Measurements from ENCODE around the gene CNOT8. TPM values are rescaled to one million over a fixed set of nuclear protein-coding genes. Genes with fewer than 3 reads are reported as not detected.
"Not testable (repeated sequence)": the region's sequence is repeated elsewhere in the genome, so short reads cannot be mapped to it uniquely, and the experiment has no call there.

CNOT8 gene
- total RNA-seq, 1 experiment from 2014 or later = 57.9 TPM

DNA sequence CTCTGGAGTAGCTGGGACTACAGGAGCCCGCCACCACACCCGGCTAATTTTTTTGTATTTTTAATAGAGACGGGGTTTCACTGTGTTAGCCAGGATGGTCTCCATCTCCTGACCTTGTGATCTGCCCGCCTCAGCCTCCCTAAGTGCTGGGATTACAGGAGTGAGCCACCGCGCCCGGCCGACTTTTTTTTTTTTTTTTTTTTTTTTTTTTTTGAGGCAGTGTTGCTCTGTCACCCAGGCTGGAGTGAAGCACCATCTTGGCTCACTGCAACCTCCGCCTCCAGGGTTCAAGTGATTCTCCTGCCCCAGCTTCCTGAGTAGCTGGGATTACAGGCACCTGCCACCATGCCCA is 22.8 kb upstream of the CNOT8 start:
- not testable (repeated sequence) for DNase-seq (ENCODE audit: low spot score)

DNA sequence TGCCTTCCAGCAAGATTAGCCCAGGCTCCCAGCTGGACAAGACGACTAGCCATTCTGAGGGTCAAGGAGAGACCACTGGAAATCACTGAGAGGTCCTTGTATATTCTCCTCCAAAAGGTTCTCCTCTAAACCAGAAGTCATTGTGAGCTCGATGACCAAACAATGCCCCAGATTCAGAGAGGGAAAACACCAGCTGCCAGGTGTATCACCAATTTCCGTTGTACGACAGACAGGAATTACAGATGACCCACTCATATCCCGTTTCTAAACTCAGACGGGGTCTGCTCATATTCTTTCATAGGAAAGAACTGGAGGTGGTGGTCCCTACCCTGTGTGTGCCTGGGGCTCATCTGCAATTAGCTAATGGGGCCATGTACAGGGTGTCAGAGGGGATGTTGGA is 22.2 kb upstream of the CNOT8 start:
- DNase-seq (ENCODE audit: low spot score) = no peak

DNA sequence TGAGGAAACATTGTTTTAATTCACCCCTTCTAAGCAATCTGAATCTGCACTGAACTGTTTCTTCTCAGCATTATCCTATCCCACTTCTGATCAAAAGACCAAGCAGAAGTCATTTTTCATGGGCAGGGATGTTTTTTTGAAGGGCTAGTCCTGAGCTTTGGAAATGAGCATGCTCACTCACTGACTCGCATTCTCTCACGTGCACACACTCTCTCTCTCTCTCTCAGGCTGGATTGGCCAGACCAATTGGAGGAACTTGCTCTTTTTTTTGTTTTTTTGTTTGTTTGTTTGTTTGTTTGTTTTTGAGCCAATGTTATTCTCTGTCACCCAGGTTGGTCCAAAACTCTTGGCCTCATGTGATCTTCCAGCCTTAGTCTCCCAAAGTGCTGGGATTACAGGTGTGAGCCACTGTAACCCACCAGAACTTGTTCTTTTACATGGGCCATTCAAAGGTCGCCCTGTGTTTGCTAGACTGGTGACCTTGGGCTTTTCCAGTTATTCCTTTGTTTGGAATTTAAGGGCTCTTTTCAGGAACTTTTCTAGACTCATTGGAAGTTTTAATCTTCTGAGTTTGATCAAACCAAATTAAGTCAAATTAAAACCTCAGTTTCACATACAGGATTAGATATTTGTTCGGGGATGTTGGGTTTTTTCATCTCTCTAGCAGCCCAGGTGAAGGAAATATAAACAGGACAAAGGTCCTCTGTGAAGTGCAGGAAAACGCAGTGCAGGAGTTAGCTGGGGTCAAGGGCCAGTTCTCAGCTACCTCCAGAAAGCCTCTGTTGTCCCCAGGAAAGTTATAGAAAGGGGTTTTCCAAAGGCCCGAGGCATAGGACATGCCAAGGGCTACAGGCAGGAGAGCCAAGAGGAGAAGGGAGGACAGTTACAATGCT is 21.2 kb upstream of the CNOT8 start:
- DNase-seq (ENCODE audit: low spot score) = no peak

DNA sequence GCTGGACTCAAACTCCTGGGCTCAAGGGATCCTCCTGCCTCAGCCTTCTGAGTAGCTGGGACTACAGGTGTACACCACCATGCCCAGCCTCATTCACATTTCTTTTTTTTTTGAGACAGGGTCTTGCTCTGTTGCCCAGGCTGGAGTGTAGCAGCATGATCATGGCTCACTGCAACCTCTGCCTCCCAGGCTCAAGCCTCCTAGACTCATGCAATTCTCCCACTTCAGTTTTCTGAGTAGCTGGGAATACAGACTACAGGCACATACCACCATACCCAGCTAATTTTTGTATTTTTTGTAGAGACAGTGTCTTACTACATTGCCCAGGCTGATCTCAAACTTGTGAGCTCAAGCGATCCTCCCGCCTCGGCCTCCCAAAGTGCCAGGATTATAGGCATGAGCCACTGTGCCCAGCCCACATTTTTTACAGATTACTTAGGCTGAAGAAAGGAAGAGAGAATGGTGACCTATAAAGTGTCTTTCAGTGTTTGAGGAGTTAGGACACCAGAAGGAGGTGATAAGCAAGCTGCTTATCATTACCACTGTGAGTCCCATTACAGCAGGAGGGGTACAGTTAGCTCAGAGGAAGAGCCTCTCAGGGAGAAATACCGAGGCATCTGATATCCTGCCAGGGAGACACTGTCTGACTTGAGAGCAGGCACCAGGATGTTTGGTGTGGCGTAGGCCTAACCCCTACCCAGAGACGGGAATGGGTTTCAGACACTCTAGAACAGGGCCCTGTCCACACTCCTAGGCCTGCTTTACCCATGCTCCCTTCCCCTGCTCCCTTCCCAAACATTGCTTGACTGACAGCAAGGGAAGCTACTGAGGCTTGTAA is 17.8 kb upstream of the CNOT8 start:
- no peak for DNase-seq (ENCODE audit: low spot score)

DNA sequence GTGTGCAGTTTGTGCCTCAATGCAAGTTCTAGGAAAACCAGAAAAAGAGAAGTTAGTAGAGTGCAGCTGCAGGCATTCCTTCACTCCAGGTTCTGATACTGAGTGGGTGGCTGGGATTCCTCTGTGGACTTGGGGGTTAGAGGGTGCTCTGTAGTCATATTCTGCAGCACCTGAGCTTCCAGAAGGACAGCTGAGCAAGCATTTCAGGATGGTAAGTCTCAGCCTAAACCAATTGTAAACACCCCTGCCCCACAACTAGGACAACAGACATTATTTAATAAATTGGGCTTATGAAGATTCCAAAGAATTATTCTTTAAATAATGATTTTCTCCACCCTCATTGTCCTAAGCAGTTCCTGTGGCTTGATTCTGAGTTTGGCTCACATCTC is 17.2 kb upstream of the CNOT8 start:
- no peak for DNase-seq (ENCODE audit: low spot score)

DNA sequence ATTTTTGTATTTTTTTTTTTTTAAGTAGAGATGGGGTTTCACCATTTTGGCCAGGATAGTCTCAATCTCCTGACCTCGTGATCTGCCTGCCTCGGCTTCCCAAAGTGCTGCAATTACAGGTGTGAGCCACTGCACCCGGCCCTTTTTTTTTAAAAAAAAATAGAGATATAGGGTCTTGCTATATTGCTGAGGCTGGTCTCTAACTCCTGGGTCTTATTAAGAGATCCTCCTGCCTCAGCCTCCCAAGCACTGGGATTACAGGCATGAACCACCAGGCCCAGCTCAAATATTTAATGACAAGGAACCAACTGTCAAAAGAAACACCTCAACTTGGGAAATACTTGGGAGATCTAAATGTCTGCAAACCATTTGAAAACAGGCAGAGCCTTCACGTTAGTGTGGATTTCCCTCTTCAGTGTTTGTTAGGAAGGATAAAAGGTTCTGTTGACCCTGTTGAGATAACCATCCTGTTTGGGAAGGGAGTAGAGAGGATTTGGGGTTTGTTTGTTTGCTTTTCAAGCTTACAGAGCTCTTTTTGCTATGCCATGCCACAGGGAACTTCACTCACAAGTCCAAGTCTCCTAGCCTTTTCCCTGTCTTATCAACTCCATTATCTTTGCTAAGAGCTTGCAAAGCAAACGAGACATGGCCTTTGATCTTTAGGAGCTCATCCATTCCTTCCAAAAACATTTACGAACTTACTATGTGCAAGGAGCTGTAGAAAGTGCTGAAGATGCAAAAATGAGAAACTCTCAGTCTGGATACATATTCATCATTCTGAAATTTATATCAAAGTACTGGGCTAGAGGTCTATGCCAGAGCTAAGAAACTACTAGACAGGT is 15.5 kb upstream of the CNOT8 start:
- DNase-seq (ENCODE audit: low spot score) = no peak

DNA sequence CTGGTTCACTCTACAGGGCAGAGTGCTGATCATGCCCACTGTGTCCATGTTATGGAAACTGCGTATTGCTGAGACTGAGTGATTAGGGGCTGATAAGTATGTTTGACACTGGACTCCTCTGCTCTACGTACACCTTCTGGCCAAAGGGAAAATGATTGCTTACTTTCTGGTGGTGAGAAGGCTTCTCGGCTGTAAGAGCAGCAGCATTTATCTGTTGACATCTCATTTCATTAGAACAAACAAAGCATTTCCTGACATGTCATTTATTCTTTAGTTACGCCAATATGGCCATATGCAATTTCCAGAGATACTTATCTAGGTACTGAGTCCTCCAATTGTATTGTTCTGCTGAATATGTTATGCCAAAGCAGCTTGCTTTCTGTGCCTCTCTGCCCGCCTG is 13.6 kb upstream of the CNOT8 start:
- no peak for DNase-seq (ENCODE audit: low spot score)

DNA sequence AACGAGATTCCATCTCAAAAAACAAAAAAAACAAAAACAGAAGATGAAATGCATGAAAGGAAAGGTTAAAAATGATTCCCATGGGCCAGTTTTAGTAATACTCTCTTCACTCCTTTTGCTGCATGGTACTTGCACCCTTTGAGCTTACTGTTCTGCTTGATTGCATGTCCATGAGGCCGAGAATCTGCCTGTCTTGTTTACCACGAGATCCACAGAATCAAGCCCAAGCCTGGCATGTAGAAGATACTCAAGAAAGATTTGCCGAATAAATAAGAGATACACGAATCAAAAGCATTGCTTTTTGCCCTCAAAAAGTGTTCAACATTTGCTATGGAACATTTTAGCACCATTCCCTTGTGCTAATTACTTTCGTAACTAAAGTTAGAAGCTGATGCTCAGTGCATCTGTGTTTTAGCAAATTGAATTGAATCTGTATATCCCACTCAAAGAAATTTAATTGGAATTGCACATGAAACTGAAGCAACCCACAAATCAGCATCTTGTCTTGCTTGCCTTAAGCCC is 9.1 kb upstream of the CNOT8 start:
- DNase-seq (ENCODE audit: low spot score) = no peak

DNA sequence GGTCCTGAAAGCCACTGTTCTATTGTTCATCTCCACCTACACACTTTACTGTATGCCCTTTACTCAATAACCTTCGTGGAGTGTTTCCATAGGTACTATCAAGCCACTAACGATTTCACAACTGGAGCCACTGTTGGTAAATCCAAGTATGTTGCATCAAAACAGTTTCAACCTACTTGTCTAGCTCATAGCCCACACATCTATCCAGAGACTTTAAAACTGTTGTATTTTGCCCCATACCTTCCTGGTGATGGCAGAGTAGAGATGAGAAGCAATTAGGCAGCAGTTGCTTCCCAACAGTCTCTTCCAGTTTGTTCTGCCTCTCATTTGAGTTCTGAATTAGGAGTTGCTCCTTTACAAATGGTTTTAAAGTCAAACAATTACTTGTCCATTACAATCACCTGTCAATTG is 8.6 kb upstream of the CNOT8 start:
- DNase-seq (ENCODE audit: low spot score) = no peak

DNA sequence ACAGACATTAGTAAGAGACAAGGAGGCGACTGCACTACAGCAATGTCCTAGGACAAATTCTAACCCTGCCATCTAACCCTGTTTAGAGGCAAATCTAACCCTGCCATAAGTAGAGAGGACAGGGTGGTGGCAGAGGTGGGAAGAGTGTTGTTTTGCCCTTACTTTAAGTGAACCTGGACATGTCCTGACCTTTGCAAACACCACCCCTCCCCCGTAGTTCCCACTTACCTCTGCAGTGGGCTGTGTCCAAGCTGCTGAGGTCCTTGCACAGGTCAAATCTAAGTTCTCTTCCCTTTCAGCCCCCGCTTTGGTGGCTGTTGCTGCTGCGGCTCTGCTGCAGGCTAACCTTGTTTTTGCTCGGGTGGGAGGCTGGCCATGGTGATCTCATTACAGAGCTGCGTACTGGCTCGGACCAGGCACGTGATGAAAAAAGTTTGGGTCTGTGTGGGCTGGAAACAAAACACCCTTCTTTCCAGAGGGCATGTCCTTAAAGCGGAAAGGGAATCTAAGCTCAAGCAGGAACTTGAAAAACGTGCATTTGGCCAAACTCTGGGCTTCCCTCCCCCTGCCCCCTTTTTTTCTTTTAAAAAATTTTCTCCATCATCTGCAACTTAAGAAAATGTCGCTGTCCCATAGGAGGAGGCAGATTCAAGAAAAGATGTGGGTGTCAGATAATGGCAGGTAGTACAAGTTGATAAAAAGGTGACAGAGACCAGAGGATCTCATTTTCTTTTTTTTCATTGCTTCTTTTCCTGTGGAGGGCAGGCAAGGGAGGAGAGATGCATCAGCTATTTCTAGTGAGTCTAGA is 8.0 kb upstream of the CNOT8 start, which contains the start of gene FAXDC2:
Gene FAXDC2 (minus strand): TSS at position 349 of the 808 bp plus-strand sequence. CDS start 12,425 bp downstream, outside the sequence.
- peak; percentile 43 for DNase-seq (ENCODE audit: low spot score)

DNA sequence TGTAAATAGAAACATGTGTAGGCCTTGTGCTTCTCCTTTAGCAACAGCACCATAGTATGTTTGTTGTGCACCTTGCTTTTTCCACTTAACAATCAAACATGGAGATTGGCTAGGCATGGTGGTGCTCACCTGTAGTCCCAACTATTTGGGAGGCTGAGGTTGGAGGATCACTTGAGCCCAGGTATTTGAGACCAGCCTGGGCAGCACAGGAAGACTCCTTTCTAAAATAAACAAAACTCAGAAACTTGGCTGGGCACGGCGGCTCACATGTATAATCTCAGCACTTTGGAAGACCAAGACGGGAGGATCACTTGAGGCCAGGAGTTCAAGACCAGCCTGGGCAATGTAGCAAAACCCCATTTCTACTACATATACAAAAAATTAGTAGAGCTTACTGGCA is 7.1 kb upstream of the CNOT8 start:
- no peak for DNase-seq (ENCODE audit: low spot score)

DNA sequence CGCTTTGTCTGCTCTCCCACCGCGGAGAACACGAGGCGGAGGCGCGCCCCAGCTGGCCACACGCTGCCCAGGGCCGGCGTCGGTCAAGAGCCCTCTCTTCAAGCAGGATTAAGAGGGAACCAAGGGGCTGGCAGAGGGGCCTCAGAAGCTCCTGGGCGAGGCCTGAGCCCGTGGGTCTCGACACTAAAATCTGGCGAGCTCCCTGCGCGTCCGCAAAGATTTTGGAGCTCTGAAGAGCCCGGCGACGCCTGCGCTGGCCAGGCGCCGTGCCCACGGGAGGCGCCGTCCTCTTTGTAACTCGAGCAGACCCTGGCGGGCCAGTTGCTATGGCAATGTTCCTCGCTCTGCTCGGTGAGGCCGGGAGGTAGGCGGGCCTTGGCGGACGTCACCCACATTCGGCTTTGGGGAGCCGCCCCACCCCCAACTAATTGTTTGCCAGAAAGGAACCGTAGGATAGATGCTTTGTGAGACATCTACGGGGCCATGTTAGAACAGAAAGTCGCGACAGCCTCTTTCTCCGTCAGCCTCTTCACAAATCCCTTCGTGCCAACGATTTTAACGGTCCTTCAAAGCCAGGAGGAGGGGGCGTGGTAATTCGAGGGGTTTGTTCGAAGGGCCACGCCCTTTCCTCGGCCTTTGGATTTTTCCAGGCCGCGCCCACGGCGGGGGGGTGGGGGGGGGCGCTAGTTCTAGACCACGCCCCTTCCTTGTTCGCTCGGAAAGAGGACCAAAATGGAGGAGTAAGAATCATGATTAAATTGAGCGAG is 714 bp upstream of the CNOT8 start:
- DNase-seq (ENCODE audit: low spot score) = peak; percentile 96

DNA sequence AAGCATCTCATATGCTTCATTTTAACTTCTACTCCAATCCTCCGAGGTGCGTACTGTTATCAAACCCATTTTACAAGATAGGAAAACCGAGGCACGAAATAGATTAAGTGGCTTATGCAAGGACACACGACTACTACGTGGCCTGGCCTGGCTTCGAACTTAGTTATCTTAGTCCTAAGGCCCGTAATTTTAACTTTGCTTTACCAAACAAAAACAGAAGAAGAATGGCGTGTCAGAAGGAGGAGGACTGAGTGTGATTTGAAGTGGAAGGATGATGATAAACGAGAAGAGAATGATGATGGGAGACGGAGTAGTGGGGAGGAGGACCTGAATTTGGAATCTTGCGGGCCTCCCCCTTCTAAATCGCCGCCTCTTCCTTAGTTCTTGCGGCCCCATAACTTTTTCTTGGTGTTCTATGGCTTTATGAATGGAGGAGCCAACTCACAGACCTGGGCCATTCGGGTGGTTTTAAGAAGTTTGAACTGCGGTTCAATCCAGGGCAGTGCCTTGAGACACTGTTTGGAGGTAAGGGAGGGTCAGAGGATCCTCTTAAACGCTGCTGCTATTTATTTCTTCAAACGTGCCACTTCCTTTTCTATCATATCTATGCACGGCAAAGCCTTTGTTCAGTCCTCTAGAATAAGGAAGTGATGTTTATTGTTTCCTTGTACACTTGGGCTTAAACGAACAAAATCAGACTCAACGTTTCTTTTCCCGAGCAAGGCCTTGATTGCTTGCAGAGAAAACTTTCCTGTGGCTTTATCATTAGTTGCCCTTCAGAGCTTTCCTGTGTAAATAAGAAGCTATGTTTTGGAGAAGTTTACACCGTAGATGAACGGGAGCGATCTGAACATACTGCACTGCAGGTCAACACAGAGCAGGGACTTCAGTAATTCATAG is 795 bp downstream of the CNOT8 start:
- DNase-seq (ENCODE audit: low spot score) = no peak

DNA sequence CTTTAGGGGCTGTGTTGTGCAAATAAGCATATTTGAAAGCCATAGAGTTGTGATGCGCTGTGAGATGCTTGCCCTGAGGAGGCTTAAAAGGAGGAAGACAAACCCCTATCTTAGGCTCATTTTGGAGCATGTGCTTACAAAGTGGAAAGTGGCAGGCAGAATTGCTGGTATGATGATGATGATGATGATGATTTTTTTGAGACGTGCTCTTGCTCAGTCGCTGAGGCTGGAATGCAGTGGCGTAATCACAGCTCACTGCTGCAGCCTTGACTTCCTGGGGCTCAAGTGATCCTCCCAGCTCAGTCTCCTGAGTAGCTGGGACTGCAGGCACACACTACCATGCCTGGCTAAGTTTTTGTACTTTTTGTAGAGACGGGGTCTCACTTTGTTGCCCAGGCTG is 1.7 kb downstream of the CNOT8 start:
- no peak for DNase-seq (ENCODE audit: low spot score)

DNA sequence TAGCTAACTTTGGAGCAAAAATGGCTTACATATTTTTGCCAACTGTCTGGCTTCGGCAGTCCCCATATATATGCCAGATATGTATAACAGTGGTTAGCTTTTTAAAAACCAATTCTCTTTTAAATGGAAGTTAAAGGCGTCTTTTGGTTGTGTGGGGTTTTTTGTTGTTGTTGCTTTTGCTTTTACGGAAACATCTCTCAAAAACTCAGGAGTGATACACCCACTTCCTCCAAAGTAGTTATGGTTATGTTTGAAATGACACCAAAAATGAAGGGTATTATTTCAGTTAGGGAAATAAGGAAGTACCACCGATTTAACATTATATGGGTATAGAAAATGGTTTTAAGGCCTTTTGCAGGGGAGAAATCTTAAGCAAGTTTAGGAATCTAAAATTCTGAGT is 2.3 kb downstream of the CNOT8 start:
- DNase-seq (ENCODE audit: low spot score) = no peak

DNA sequence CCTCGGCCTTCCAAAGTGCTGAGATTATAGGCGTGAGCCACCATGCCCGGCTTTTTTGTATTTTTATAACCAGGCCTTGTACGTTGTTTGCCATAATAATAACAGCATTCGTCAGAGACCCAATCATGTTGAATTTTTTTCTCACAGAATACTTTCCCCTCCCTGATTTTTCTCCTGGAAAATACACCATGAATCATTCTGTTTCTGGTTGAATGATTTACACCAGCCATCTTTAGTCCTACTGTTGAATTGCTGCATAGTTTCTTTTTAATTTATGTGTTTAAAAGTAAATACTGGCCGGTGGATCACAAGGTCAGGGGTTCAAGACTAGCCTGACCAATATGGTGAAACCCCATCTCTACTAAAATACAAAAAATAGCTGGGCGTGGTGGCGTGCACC is 3.5 kb downstream of the CNOT8 start:
- DNase-seq (ENCODE audit: low spot score) = no peak

DNA sequence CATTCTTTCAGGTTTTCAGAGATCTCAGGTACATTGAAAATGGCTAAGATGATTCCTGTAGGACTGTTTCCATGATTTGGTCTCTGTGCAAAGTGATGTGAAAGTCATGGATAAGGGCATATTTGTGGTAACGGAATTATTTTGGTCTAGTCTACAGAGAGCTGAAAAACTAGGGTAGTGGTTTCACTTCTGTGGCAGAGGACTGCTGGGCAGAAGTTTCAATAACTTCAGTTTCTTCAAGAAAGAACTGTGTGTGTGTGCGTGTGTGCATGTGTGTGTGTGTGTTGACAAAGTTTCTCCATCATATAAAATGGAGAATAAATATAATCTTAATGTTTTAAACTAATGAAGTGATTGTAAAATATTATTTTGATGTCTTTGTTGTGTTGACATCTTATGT is 4.3 kb downstream of the CNOT8 start:
- no peak for DNase-seq (ENCODE audit: low spot score)

DNA sequence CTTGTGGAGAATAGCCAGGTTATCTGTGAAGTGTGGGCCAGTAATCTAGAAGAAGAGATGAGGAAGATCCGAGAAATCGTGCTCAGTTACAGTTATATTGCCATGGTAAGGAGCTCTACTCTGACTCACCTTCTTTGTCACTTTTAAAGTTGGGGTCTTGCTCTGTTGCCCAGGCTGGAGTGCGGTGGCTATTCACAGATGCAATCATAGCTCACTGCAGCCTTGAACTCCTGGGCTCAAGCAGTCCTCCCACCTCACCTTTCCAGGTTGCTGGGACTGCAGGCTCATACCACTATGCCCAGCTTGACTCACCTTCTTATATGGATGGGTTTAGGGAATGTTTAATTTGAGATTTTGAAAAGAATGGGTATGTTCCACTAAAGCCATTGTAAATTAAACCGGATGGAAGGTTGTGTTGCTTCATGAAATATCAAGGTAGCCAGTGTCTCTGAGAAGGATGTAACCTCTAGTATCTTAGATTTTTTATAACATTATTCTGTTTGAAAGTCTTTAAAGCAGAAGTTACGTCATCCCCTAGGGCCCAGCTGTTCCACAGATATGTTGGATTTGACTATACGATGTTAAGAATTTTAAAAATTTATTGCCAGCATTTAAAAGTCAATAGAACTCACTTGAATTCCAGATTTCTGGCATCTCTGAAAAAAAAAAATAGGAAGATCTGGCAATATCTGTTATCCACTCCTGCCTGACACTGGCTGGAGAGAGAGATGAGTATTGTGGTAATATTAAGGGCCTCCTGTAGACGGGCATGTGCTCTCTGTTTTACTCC is 5.1 kb downstream of the CNOT8 start:
- DNase-seq (ENCODE audit: low spot score) = no peak
